Raji (cell line): ENCODE results near the gene KLF4.

Experiments
- POLR2A ChIP-seq: IDR thresholded peaks from 2 replicates; pipeline ENCODE4 v1.6.1; 2011; ENCODE audit warnings: low read depth, low read length, control low read depth; ENCODE audit not compliant: insufficient read depth

Gene KLF4

GRCh38 chr9:107439991-107440456 lies 49.5 kb downstream of the KLF4 start:
- TF ChIP-seq POLR2A, result no peak

GRCh38 chr9:107438211-107439031 lies 51.1 kb downstream of the KLF4 start:
- TF ChIP-seq POLR2A, result no peak

- no peak for TF ChIP-seq POLR2A
Measured at GRCh38 chr9:107437716-107438115, 51.9 kb downstream of the KLF4 start.

DNA sequence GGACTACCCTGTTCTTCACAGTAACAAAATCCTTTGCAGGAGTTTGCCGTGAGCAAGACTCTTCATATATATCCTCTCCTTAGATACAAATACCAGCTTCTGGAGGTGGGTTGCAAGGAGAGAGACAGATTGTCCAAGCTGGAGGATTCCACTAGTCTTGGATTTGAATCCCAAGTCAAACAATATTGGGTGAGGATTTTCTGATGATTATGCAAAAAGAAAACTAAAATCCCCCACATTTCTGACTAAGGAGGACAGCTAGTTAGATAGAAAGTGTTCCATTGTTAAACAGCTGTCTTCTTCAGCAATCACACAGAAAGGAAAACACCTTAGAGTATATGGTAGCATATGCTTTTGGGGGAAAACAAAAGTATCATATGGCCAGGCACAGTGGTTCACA lies 54.2 kb downstream of the KLF4 start:
- no peak for TF ChIP-seq POLR2A
